Measurements from ENCODE around the gene STK24.

The STK24 gene

GRCh38 chr13:98549728-98550317 lies 27.1 kb downstream of the STK24 start:
- no peak for DNase-seq

- no peak for DNase-seq
These were observed 27.7 kb downstream of the STK24 start for GRCh38 chr13:98549006-98549727.

GRCh38 chr13:98548230-98548629 lies 28.7 kb downstream of the STK24 start:
- no peak for DNase-seq

- DNase-seq = no peak
These were observed 29.5 kb downstream of the STK24 start for GRCh38 chr13:98547455-98547854.

GRCh38 chr13:98546402-98546801 lies 30.5 kb downstream of the STK24 start:
- no peak for DNase-seq

GRCh38 chr13:98544104-98544710 lies 32.7 kb downstream of the STK24 start:
- no peak for DNase-seq

- no peak for DNase-seq
These were observed 33.4 kb downstream of the STK24 start for GRCh38 chr13:98543378-98544103.

GRCh38 chr13:98542568-98543377 lies 34.1 kb downstream of the STK24 start:
- DNase-seq = no peak

GRCh38 chr13:98541701-98542203 lies 35.2 kb downstream of the STK24 start:
- no peak for DNase-seq

GRCh38 chr13:98541191-98541590 lies 35.7 kb downstream of the STK24 start:
- DNase-seq = no peak

- no peak for DNase-seq
These were observed 36.4 kb downstream of the STK24 start for GRCh38 chr13:98540476-98540875.

- DNase-seq = no peak
These were observed 37.2 kb downstream of the STK24 start for GRCh38 chr13:98539666-98540065.

- DNase-seq = no peak
These were observed 38.0 kb downstream of the STK24 start for GRCh38 chr13:98538876-98539275.

- no peak for DNase-seq
These were observed 39.2 kb downstream of the STK24 start for GRCh38 chr13:98537740-98538139.

GRCh38 chr13:98537306-98537705 lies 39.6 kb downstream of the STK24 start:
- no peak for DNase-seq

- no peak for DNase-seq
These were observed 40.2 kb downstream of the STK24 start for GRCh38 chr13:98536729-98537128.

- DNase-seq = no peak
These were observed 41.2 kb downstream of the STK24 start for GRCh38 chr13:98535501-98536354.

- DNase-seq = no peak
These were observed 42.1 kb downstream of the STK24 start for GRCh38 chr13:98534821-98535220.

- DNase-seq = no peak
These were observed 43.0 kb downstream of the STK24 start for GRCh38 chr13:98533912-98534311.

- DNase-seq = no peak
These were observed 44.7 kb downstream of the STK24 start for GRCh38 chr13:98532254-98532653.

GRCh38 chr13:98530217-98530616 lies 46.7 kb downstream of the STK24 start:
- no peak for DNase-seq

GRCh38 chr13:98529171-98529570 lies 47.7 kb downstream of the STK24 start:
- no peak for DNase-seq
